ENCODE measurements around the gene DLG2.
"Not testable (repeated sequence)": the region's sequence is repeated elsewhere in the genome, so short reads cannot be mapped to it uniquely, and the experiment has no call there.

Gene DLG2

GRCh38 chr11:84322211-84322610 is 1304.9 kb downstream of the DLG2 start:
- in situ Hi-C loops (cut with HindIII; ENCODE audit: low sequenced_read_pairs): no loop called here

GRCh38 chr11:84319863-84320262 is 1307.3 kb downstream of the DLG2 start:
- in situ Hi-C loops (cut with HindIII; ENCODE audit: low sequenced_read_pairs): no loop called here

GRCh38 chr11:84316866-84317555 is 1310.1 kb downstream of the DLG2 start:
- in situ Hi-C loops (cut with HindIII; ENCODE audit: low sequenced_read_pairs): no loop called here

GRCh38 chr11:84313830-84314359 is 1313.2 kb downstream of the DLG2 start:
- in situ Hi-C loops (cut with HindIII; ENCODE audit: low sequenced_read_pairs): no loop called here

GRCh38 chr11:84310268-84310667 is 1316.9 kb downstream of the DLG2 start:
- in situ Hi-C loops (cut with HindIII; ENCODE audit: low sequenced_read_pairs): no loop called here

- in situ Hi-C loops (cut with HindIII; ENCODE audit: low sequenced_read_pairs): not testable (repeated sequence)
Measured at GRCh38 chr11:84308491-84308890, 1318.7 kb downstream of the DLG2 start.

- in situ Hi-C loops (cut with HindIII; ENCODE audit: low sequenced_read_pairs): no loop called here
Measured at GRCh38 chr11:84300092-84300491, 1327.1 kb downstream of the DLG2 start.

GRCh38 chr11:84297570-84297969 is 1329.6 kb downstream of the DLG2 start:
- in situ Hi-C loops (cut with HindIII; ENCODE audit: low sequenced_read_pairs): no loop called here

GRCh38 chr11:84295815-84296214 is 1331.3 kb downstream of the DLG2 start:
- in situ Hi-C loops (cut with HindIII; ENCODE audit: low sequenced_read_pairs): no loop called here

GRCh38 chr11:84292955-84293354 is 1334.2 kb downstream of the DLG2 start:
- in situ Hi-C loops (cut with HindIII; ENCODE audit: low sequenced_read_pairs): no loop called here

GRCh38 chr11:84292006-84292405 is 1335.1 kb downstream of the DLG2 start:
- in situ Hi-C loops (cut with HindIII; ENCODE audit: low sequenced_read_pairs): no loop called here

GRCh38 chr11:84290647-84291046 is 1336.5 kb downstream of the DLG2 start:
- in situ Hi-C loops (cut with HindIII; ENCODE audit: low sequenced_read_pairs): no loop called here

GRCh38 chr11:84289381-84289906 is 1337.7 kb downstream of the DLG2 start:
- in situ Hi-C loops (cut with HindIII; ENCODE audit: low sequenced_read_pairs): no loop called here

GRCh38 chr11:84273541-84273940 is 1353.6 kb downstream of the DLG2 start:
- in situ Hi-C loops (cut with HindIII; ENCODE audit: low sequenced_read_pairs): no loop called here

- in situ Hi-C loops (cut with HindIII; ENCODE audit: low sequenced_read_pairs): no loop called here
Measured at GRCh38 chr11:84270466-84270865, 1356.7 kb downstream of the DLG2 start.

GRCh38 chr11:84264066-84264465 is 1363.1 kb downstream of the DLG2 start:
- in situ Hi-C loops (cut with HindIII; ENCODE audit: low sequenced_read_pairs): no loop called here

- in situ Hi-C loops (cut with HindIII; ENCODE audit: low sequenced_read_pairs): no loop called here
Measured at GRCh38 chr11:84261707-84262106, 1365.4 kb downstream of the DLG2 start.

GRCh38 chr11:84260862-84261261 is 1366.3 kb downstream of the DLG2 start:
- in situ Hi-C loops (cut with HindIII; ENCODE audit: low sequenced_read_pairs): no loop called here

- in situ Hi-C loops (cut with HindIII; ENCODE audit: low sequenced_read_pairs): no loop called here
Measured at GRCh38 chr11:84256618-84257017, 1370.5 kb downstream of the DLG2 start.

- in situ Hi-C loops (cut with HindIII; ENCODE audit: low sequenced_read_pairs): no loop called here
Measured at GRCh38 chr11:84255483-84255882, 1371.7 kb downstream of the DLG2 start.

GRCh38 chr11:84250834-84251613 is 1376.1 kb downstream of the DLG2 start:
- in situ Hi-C loops (cut with HindIII; ENCODE audit: low sequenced_read_pairs): no loop called here

Measured in DLD1 (cell line).